A549 (cell line): ENCODE results near the gene STN1. TPM values are rescaled to one million over a fixed set of nuclear protein-coding genes. Genes with fewer than 3 reads are reported as not detected.

ENCODE experiments used
- ATAC-seq, 2 experiments: fragments of 200-7000 bp in 1 of 2; fragments of >200 bp in 1 of 2; cut with Nextera tagmentation in 1 of 2; cut with Tn5 transposase in 1 of 2; 3 replicates each; pipeline versions ENCODE4 v1.8.0 to v1.9.1; 2018 to 2020; ENCODE audit warnings: mild to moderate bottlenecking in 1 of 2, moderate library complexity in 1 of 2
- CTCF ChIA-PET: fragments of 300-600 bp; sonication (Branson Sonifier 250); formaldehyde crosslinking; extraction: SDS; loops from one replicate; lab custom pipeline; 2021; ENCODE audit warnings: antibody characterized with exemption, inconsistent platforms; lab: Yijun Ruan, JAX
- POLR2A ChIA-PET: fragments of 350-600 bp; formaldehyde crosslinking; extraction: SDS; loops from one replicate; lab custom pipeline; 2021; ENCODE audit warnings: antibody characterized with exemption, inconsistent platforms; lab: Yijun Ruan, JAX
- DNase-seq, 2 experiments: peaks; one replicate each; pipeline versions ENCODE4 v3.0.0 to v3.0.0-alpha.2; 2011 to 2016; ENCODE audit warnings: low read depth in 1 of 2, low spot score in 1 of 2
- FAIRE-seq: peaks from 2 replicates; lab custom pipeline; 2011; peaks lifted over from hg19 to GRCh38; lab: Jason Lieb, UNC
- H3K27ac ChIP-seq, 2 experiments: fragments of >200 bp; sonication (Bioruptor Twin); formaldehyde crosslinking; 3 replicates each; pipeline ENCODE4 v1.5.1; 2016 to 2017
- H3K4me1 ChIP-seq: fragments of >200 bp; sonication (Bioruptor Twin); formaldehyde crosslinking; 3 replicates; pipeline ENCODE4 v1.6.1; 2016
- H3K4me2 ChIP-seq: fragments of >200 bp; sonication (Bioruptor Twin); formaldehyde crosslinking; 3 replicates; pipeline ENCODE4 v1.6.1; 2016
- H3K4me3 ChIP-seq: fragments of >200 bp; sonication (Bioruptor Twin); formaldehyde crosslinking; 3 replicates; pipeline ENCODE4 v1.5.1; 2016
- H3K9me3 ChIP-seq: fragments of >200 bp; sonication (Bioruptor Twin); formaldehyde crosslinking; 3 replicates; pipeline ENCODE4 v1.6.1; 2016
- EHMT2 ChIP-seq: fragments of 200-600 bp; sonication (generic); IDR thresholded peaks from 2 replicates; pipeline ENCODE4 v1.6.1; 2016; ENCODE audit warnings: antibody characterized with exemption, low read depth, mild to moderate bottlenecking, moderate library complexity
- HOXA7 ChIP-seq: fragments of 250-450 bp; sonication (Bioruptor Pico); IDR thresholded peaks from 2 replicates; pipeline ENCODE4 v1.5.0; 2020; ENCODE audit warnings: mild to moderate bottlenecking, moderate library complexity
- MAZ ChIP-seq: fragments of 150-350 bp; IDR thresholded peaks from 2 replicates; pipeline ENCODE4 v1.6.1; 2014; ENCODE audit warnings: antibody characterized with exemption, low read depth, low read length, borderline replicate concordance
- PHF8 ChIP-seq: fragments of 200-600 bp; sonication (generic); IDR thresholded peaks from 2 replicates; pipeline ENCODE4 v1.6.1; 2016; ENCODE audit warnings: low read depth, mild to moderate bottlenecking, antibody characterized with exemption, moderate library complexity, borderline replicate concordance
- POLR2A ChIP-seq: IDR thresholded peaks from 2 replicates; pipeline ENCODE4 v1.6.1; 2012; ENCODE audit warnings: mild to moderate bottlenecking, low read length
- RAD21 ChIP-seq, 2 experiments: fragments of >200 bp in 1 of 2; sonication (Bioruptor Twin) in 1 of 2; formaldehyde crosslinking in 1 of 2; IDR thresholded peaks in 1 of 2; conservative IDR thresholded peaks in 1 of 2; 2 replicates in 1 of 2; 3 replicates in 1 of 2; pipeline ENCODE4 v1.6.1; 2012 to 2018; ENCODE audit warnings: inconsistent platforms in 1 of 2
- SMC3 ChIP-seq: fragments of >200 bp; sonication (Bioruptor Twin); formaldehyde crosslinking; IDR thresholded peaks from 3 replicates; pipeline ENCODE4 v1.6.1; 2018; ENCODE audit warnings: inconsistent platforms
- WGBS: methylation state at CpG from one replicate; pipeline ENCODE4 v1.1.6; 2017; ENCODE audit errors: missing lambda C conversion rate; 5-methylcytosine and 5-hydroxymethylcytosine counted together
- polyA plus RNA-seq, 4 experiments: library from polyadenylated mRNA; depleted of rRNA in 3 of 4; stranded (reverse); fragments of >200 nt; fragmentation: RNase III in 1 of 4; extraction: RNeasy Plus Mini Kit Qiagen cat#74134 plus additional on column Dnase treatment in 1 of 4; gene quantifications; 2 replicates in 3 of 4; 3 replicates in 1 of 4; pipeline ENCODE4 v1.2.3, GENCODE V29; 2011 to 2017
- TF ChIP-seq, protein P1 (sequence below): IDR thresholded peaks from 2 replicates; pipeline ENCODE4 v1.6.1; 2012
- TF ChIP-seq, protein P2 (sequence below): fragments of >200 bp; sonication (Bioruptor Twin); formaldehyde crosslinking; IDR thresholded peaks from 3 replicates; pipeline ENCODE4 v1.5.1; 2016
- TF ChIP-seq, protein P3 (sequence below): fragments of 250-450 bp; sonication (Bioruptor Pico); IDR thresholded peaks from 2 replicates; pipeline ENCODE4 v1.5.0; 2020; ENCODE audit warnings: low read depth, mild to moderate bottlenecking, moderate library complexity

STN1 gene
- polyA plus RNA-seq, 2 of the 4 experiments (the other 2 are of a cell fraction): 17.1 to 34.5 TPM

DNA sequence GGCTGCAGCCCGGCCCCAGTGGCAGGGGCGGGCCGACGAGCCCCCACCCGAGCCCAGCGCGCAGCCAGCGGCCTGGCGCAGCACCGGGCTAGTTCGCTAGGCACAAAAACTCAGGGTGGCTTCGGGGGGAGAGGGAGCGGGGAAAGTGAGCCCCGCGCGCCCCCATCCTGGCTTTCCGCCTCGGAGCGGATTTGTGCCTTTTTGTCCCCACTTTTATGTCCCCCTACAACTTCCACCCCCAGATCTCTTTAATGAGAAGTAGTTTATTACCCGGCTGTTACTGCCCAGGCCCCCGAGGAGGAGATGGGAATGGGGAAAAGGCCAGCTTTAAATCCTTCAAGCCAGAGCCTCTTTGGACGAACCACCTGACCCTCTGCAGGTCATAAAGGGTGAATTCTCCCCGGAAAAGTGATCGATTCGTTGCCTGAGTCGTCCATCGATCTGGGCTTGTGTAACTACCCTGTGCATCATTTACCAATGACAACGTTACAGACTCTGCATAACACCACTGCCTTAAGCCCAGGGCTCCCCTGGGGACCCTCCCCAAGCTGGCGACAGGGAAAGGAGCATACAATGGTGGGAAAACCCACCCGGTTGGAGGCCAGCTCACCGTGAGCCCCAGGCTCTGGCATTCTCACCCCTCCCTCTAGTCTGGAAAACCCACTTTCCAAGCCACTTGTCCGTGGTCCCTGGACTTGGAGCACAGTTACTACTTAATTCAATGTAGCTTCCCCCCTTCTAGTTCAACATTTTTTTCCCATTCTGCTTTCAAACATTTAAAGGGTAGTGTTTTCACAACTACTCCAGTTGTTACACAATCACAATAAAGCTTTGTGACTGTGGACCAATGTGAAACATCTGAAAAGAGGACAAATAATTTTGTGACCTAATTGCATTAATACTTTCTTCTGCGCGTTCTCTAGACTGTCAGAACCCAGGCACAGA, 61.9 kb downstream of the STN1 start:
- 39% methylated on average over 33 of the region's 34 CpGs for WGBS
- Histone ChIP-seq H3K9me3 (no peaks in the 10 kb centered on the region), H3K4me1 (peaks cover 26% of the 10 kb centered on the region), H3K4me3 (peak overlapping the region; percentile 79), H3K4me2 (peak overlapping the region; percentile 97), H3K27ac (peak overlapping the region; percentile 86 to 91)
- ChIA-PET CTCF (interaction anchor here (0.6 to 10.5 kb wide), 20 partner anchors 9 to 238 kb away, joined by 3 to 184 read pairs (median 4); no protein-coding TSS in a partner anchor), POLR2A (no interaction called here)
- no peak for FAIRE-seq
- no peak for TF ChIP-seq HOXA7 (CRISPR knock-in tag)
- TF ChIP-seq POLR2A: no peak
- no peak for DNase-seq
- no peak for ATAC-seq

DNA sequence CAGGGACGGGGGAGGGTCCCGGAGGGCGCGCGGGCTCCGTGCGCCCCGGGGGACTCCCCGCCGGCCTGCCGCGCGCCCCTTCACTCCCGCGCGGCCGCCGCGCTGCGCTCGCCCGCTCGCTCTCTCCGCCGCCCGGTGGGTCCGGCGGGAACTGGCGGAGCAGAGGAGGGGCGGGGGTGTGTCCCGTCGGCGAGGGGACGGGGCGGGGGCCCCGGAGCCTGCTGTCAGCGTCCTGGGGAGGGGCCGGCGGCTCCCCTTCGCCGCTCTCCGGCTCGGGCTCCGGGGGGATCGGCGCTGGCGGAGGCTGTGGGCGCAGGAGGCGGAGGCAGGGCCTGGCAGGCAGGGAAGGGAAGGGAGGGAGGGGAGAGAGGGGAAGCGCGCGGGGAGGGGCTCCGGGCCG, 62.6 kb downstream of the STN1 start, which contains the start of gene SH3PXD2A:
Gene SH3PXD2A, minus strand, starts transcription at position 153 of the 400 bp plus-strand sequence. CDS start 310 bp downstream, outside the sequence.
- no peaks in the 10 kb centered on the region for H3K9me3 ChIP-seq
- ChIA-PET POLR2A (interaction anchor here (1.1 kb wide), 1 partner anchor 97 kb away, joined by 4 read pairs; no protein-coding TSS in a partner anchor), CTCF (interaction anchor here (0.8 to 10.5 kb wide), 27 partner anchors 13 to 249 kb away, joined by 3 to 184 read pairs (median 3); no protein-coding TSS in a partner anchor)
- peaks cover 23% of the 10 kb centered on the region for H3K4me1 ChIP-seq
- H3K4me2 ChIP-seq: peak within 1 kb of the TSS; percentile 97
- peak in 1 of 2 experiments; percentile 62 for DNase-seq
- peak; percentile 63 to 77 for ATAC-seq
- TF ChIP-seq, protein P1, sequence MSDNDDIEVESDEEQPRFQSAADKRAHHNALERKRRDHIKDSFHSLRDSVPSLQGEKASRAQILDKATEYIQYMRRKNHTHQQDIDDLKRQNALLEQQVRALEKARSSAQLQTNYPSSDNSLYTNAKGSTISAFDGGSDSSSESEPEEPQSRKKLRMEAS: no peak
- peak; percentile 44; the same call in 2 of the 3 replicates for TF ChIP-seq SMC3
- FAIRE-seq: no peak
- WGBS: no CpG with 5 or more reads among the region's 54 CpGs
- peak within 1 kb of the TSS; percentile 79 for H3K4me3 ChIP-seq
- peak within 1 kb of the TSS; percentile 86 to 91 for H3K27ac ChIP-seq

DNA sequence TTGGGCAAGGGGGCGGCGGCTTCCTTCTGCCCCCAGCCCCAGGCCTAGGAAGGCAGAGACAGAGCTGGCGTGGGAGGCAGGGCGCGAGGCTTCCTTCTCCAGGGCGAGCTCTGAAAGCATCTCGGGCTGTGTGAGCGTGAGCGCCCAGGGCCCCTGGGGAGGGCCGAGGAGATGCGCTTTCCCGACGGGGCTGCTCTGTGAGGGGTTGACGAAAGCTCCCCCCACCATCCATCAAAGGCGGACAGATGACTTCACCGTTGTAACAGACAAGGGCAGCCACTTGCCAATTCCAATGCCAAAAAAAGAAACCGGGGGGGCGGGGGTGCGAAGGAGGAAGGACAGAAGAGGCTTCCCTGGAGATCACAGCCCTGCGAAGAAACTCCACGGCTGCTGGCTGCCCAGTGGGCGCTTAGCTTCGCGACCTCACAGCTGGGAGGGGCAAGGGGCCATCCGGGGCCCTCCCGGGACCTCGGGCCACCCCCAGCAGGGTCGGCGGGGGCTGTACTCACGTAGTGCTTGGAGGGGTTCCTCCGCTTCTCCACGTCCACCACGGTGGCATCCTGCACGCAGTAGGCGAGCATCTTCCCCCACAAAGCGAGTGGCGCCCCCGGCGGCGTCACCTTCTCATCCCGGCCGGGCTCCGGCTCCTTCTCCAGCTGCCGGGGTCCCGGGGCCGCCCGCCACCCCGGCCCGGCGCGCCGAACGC, 63.1 kb downstream of the STN1 start:
- peak overlapping the region; percentile 86 to 91 for H3K27ac ChIP-seq
- peak in 1 of 2 experiments; percentile 51 for DNase-seq
- ChIA-PET POLR2A (interaction anchor here (1.1 kb wide), 1 partner anchor 96 kb away, joined by 4 read pairs; no protein-coding TSS in a partner anchor), CTCF (interaction anchor here (0.6 to 10.5 kb wide), 38 partner anchors 12 to 249 kb away, joined by 3 to 184 read pairs (median 3); no protein-coding TSS in a partner anchor)
- TF ChIP-seq RAD21 (conservative IDR thresholded peaks at IDR 0.05 in 1 of 2, IDR thresholded peaks at IDR 0.05 in 1 of 2): 0 out of 5 replicates have a peak, but pooled peaks have one; percentile 12 to 17
- TF ChIP-seq, protein P1: 0 out of 2 replicates have a peak, but pooled peaks have one; percentile 37
- TF ChIP-seq EHMT2: no peak
- TF ChIP-seq, protein P2, sequence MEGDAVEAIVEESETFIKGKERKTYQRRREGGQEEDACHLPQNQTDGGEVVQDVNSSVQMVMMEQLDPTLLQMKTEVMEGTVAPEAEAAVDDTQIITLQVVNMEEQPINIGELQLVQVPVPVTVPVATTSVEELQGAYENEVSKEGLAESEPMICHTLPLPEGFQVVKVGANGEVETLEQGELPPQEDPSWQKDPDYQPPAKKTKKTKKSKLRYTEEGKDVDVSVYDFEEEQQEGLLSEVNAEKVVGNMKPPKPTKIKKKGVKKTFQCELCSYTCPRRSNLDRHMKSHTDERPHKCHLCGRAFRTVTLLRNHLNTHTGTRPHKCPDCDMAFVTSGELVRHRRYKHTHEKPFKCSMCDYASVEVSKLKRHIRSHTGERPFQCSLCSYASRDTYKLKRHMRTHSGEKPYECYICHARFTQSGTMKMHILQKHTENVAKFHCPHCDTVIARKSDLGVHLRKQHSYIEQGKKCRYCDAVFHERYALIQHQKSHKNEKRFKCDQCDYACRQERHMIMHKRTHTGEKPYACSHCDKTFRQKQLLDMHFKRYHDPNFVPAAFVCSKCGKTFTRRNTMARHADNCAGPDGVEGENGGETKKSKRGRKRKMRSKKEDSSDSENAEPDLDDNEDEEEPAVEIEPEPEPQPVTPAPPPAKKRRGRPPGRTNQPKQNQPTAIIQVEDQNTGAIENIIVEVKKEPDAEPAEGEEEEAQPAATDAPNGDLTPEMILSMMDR: peak; percentile 58
- TF ChIP-seq PHF8: 0 out of 2 replicates have a peak, but pooled peaks have one; percentile 6
- FAIRE-seq: no peak
- peak overlapping the region; percentile 79 for H3K4me3 ChIP-seq
- ATAC-seq: peak; percentile 52 to 58
- H3K9me3 ChIP-seq: no peaks in the 10 kb centered on the region
- peak overlapping the region; percentile 97 for H3K4me2 ChIP-seq
- WGBS: 26% methylated on average over 22 of the region's 53 CpGs
- H3K4me1 ChIP-seq: peaks cover 21% of the 10 kb centered on the region

DNA sequence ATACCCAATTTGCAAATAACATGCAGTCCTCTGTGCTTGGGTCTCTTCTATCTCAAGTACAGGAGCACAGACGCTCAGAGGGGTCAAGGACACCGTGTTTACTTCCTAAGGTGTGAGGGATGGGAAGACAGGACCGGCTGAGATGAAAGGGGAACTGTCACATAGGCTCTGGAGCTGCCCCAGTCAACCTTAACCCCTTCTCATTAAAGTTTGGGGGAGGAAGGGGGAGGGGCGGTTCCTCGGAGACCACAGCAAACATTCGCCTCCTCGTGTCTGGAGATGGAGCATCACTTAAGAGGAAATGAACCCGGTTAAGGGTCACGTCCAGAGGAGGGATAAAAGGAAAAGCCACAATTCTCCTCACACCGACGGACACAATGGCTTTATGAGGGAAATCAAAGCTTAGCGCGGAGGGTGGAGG, 63.7 kb downstream of the STN1 start:
- DNase-seq (peak in 1 of 2 experiments; percentile 29), ATAC-seq (peak in 1 of 2 experiments; percentile 7; a peak in 3 of 6 replicates), FAIRE-seq (no peak)
- no peaks in the 10 kb centered on the region for H3K9me3 ChIP-seq
- 44% methylated on average over 13 of the region's 13 CpGs for WGBS
- peak overlapping the region; percentile 86 to 91 for H3K27ac ChIP-seq
- ChIA-PET POLR2A (interaction anchor here (1.1 kb wide), 1 partner anchor 96 kb away, joined by 4 read pairs; no protein-coding TSS in a partner anchor), CTCF (interaction anchor here (0.6 to 10.5 kb wide), 33 partner anchors 11 to 248 kb away, joined by 3 to 184 read pairs (median 3); no protein-coding TSS in a partner anchor)
- H3K4me3 ChIP-seq: peak overlapping the region; percentile 79
- H3K4me2 ChIP-seq: peak overlapping the region; percentile 97
- no peak for TF ChIP-seq MAZ
- TF ChIP-seq, protein P3, sequence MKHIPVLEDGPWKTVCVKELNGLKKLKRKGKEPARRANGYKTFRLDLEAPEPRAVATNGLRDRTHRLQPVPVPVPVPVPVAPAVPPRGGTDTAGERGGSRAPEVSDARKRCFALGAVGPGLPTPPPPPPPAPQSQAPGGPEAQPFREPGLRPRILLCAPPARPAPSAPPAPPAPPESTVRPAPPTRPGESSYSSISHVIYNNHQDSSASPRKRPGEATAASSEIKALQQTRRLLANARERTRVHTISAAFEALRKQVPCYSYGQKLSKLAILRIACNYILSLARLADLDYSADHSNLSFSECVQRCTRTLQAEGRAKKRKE (CRISPR knock-in tag): no peak
- H3K4me1 ChIP-seq: peaks cover 15% of the 10 kb centered on the region
